HEK293T (cell line): ENCODE data around the gene PI4KA.

ENCODE experiments used
- ARNT ChIP-seq: fragments of 450-650 bp; IDR thresholded peaks from 2 replicates; pipeline ENCODE4 v1.6.1; 2017; ENCODE audit warnings: mild to moderate bottlenecking
- BHLHE40 ChIP-seq: fragments of 450-650 bp; IDR thresholded peaks from 2 replicates; pipeline ENCODE4 v1.6.1; 2016; ENCODE audit warnings: mild to moderate bottlenecking, moderate library complexity, borderline replicate concordance
- CTBP1 ChIP-seq: fragments of 450-650 bp; IDR thresholded peaks from 2 replicates; pipeline ENCODE4 v1.6.1; 2016; ENCODE audit warnings: borderline replicate concordance
- ELF4 ChIP-seq: fragments of 450-650 bp; IDR thresholded peaks from 2 replicates; pipeline ENCODE4 v1.6.1; 2017; ENCODE audit warnings: antibody characterized with exemption
- FOXK2 ChIP-seq: fragments of 450-650 bp; IDR thresholded peaks from 2 replicates; pipeline ENCODE4 v1.6.1; 2016; ENCODE audit warnings: mild to moderate bottlenecking
- FOXM1 ChIP-seq: fragments of 450-650 bp; IDR thresholded peaks from 2 replicates; pipeline ENCODE4 v1.6.1; 2017; ENCODE audit warnings: mild to moderate bottlenecking, borderline replicate concordance
- HDGF ChIP-seq: fragments of 450-650 bp; IDR thresholded peaks from 2 replicates; pipeline ENCODE4 v1.6.1; 2017; ENCODE audit warnings: antibody characterized with exemption, borderline replicate concordance
- L3MBTL2 ChIP-seq: fragments of 450-650 bp; conservative IDR thresholded peaks from 2 replicates; pipeline ENCODE4 v1.6.1; 2016; ENCODE audit warnings: mild to moderate bottlenecking
- LEF1 ChIP-seq: fragments of 450-650 bp; IDR thresholded peaks from 2 replicates; pipeline ENCODE4 v1.6.1; 2017; ENCODE audit warnings: mild to moderate bottlenecking, borderline replicate concordance
- NFRKB ChIP-seq: fragments of 450-650 bp; IDR thresholded peaks from 2 replicates; pipeline ENCODE4 v1.6.1; 2016; ENCODE audit warnings: mild to moderate bottlenecking, moderate library complexity
- SP1 ChIP-seq: fragments of 450-650 bp; IDR thresholded peaks from 2 replicates; pipeline ENCODE4 v1.6.1; 2017
- SUZ12 ChIP-seq: fragments of 450-650 bp; IDR thresholded peaks from 2 replicates; pipeline ENCODE4 v1.6.1; 2016; ENCODE audit warnings: mild to moderate bottlenecking
- TARDBP ChIP-seq: fragments of 450-650 bp; IDR thresholded peaks from 2 replicates; pipeline ENCODE4 v1.6.1; 2016
- TF ChIP-seq, protein P1 (sequence below): fragments of 450-650 bp; IDR thresholded peaks from 2 replicates; pipeline ENCODE4 v1.6.1; 2016

DNA sequence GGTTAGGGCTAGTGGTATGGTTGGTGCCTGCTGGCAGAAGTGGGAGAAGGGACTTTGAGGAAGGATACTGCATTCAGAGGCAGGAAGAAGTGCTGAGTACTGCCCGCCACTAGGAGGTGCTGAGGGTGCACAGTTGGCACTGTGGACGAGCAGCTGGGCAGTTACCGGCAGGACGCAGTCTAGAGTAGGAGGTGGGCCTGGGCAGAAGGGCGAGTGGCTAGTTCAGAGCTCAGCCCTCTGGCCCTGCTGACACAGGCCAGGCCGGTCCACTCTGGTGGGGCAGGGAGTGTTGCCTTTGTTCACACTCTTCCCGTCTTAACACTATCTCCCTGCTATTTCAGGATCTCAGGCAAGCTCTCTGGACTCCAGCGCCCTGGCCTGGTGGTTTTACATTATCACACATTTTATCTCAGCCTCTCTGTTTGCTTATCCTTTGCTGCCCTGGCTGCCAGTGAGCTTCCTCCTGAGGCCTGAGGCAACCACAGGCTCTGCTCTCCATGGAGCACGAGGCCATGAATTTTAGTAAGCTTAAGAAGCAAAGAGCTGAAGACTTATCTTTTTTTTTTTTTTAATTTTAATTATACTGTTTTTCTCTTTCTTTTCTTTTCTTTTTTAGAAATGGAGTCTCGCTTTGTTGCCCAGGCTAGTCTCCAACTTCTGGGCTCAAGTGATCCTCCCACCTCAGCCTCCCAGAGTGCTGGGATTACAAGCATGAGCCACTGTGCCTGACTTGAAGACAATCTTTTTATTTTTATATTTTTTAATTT, 27.1 kb upstream of the PI4KA start:
- TF ChIP-seq BHLHE40 (no peak), ARNT (no peak), SP1 (no peak), TARDBP (no peak), FOXK2 (no peak), CTBP1 (no peak), SUZ12 (no peak), HDGF (no peak), FOXM1 (no peak), LEF1 (no peak), ELF4 (no peak), NFRKB (no peak), L3MBTL2 (no peak)
- TF ChIP-seq, protein P1, sequence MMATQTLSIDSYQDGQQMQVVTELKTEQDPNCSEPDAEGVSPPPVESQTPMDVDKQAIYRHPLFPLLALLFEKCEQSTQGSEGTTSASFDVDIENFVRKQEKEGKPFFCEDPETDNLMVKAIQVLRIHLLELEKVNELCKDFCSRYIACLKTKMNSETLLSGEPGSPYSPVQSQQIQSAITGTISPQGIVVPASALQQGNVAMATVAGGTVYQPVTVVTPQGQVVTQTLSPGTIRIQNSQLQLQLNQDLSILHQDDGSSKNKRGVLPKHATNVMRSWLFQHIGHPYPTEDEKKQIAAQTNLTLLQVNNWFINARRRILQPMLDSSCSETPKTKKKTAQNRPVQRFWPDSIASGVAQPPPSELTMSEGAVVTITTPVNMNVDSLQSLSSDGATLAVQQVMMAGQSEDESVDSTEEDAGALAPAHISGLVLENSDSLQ: no peak
